ENCODE measurements around the gene FBLN5. TPM values are rescaled to one million over a fixed set of nuclear protein-coding genes. Genes with fewer than 3 reads are reported as not detected.

Gene FBLN5
- 2.4 to 3.3 TPM (median 2.8 TPM) in 5 replicates for total RNA-seq (2022; extraction: Qiagen RNA extraction)

GRCh38 chr14:91947475-91948184 lies at the start of gene FBLN5:
Gene FBLN5 (minus strand): TSS chr14:91947694. CDS start chr14:91947229, 465 bp downstream.

DNA sequence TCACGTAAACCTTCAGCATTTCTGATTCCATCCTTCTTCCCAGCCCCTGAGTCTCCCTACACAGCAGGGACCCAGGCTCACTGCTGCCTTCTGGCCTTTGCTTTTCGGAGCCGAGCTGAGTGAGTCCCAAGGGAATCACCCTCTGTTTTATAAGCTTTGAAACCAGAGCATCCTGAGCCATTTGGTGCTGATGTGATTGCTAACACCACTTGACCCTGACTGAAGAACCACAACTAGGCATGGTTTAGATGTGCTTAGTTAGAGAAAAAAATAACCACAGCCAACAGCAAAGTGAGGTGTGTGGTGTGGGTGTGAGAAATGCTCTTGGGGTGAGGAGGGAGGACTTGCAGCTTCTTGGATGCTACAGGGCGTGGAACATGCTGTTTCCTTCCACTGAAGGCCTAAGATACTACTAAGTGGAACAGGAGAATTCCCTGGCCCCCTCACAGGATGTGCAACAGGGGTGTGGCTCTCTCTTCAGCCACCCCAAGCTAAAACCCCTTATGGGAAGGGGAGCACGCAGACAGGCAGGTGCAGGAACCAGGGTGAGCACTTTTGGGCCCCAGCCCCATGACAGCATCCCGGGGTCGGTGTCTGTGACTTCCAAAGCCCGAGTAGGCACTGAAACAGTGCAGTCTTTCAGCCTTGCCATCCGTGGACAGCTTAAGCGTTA lies 80.0 kb downstream of the FBLN5 start, which contains the start of gene TC2N:
TSS of gene TC2N (minus strand) at position 221 of the 673 bp plus-strand sequence. CDS start 53,767 bp downstream, outside the sequence.

Other genes starting within 250 kb of the FBLN5 start
- not detected in 5 replicates for gene CATSPERB, start 215.6 kb downstream of the FBLN5 start, total RNA-seq (2022; extraction: Qiagen RNA extraction)
- gene TC2N, start 80.2 kb downstream of the FBLN5 start, total RNA-seq (2022; extraction: Qiagen RNA extraction): 0.54 to 0.70 TPM (median 0.64 TPM) in 5 replicates
- gene TRIP11, start 92.4 kb upstream of the FBLN5 start, total RNA-seq (2022; extraction: Qiagen RNA extraction): 5.7 to 9.9 TPM (median 7.8 TPM) in 5 replicates
- gene ATXN3, start 158.9 kb upstream of the FBLN5 start, total RNA-seq (2022; extraction: Qiagen RNA extraction): 21.2 to 45.6 TPM (median 24.4 TPM) in 5 replicates
- 325 to 413 TPM (median 343 TPM) in 5 replicates for gene NDUFB1, start 174.0 kb upstream of the FBLN5 start, total RNA-seq (2022; extraction: Qiagen RNA extraction)
- 33.4 to 44.1 TPM (median 41.1 TPM) in 5 replicates for gene CPSF2, start 174.3 kb upstream of the FBLN5 start, total RNA-seq (2022; extraction: Qiagen RNA extraction)